Neural crest cell (in vitro differentiated cells): ENCODE measurements around the gene PFDN1. TPM values are rescaled to one million over a fixed set of nuclear protein-coding genes. Genes with fewer than 3 reads are reported as not detected.
A peak's percentile ranks its signal among the peaks of the same experiment; 100 is the strongest.

Experiments
- DNase-seq: peaks from one replicate; pipeline ENCODE4 v3.0.0; 2021; ENCODE audit warnings: low read depth, mixed read lengths, low spot score
- H3K27ac Mint-ChIP-seq: one replicate; pipeline ENCODE4 v1.8.0; 2021; ENCODE audit warnings: mild to moderate bottlenecking, mixed read lengths; ENCODE audit not compliant: unreplicated experiment
- H3K27me3 Mint-ChIP-seq: 2 replicates; pipeline ENCODE4 v1.8.0; 2021; ENCODE audit warnings: low read depth, mild to moderate bottlenecking, mixed read lengths
- H3K36me3 Mint-ChIP-seq: 2 replicates; pipeline ENCODE4 v1.8.0; 2021; ENCODE audit warnings: low read depth, mild to moderate bottlenecking, mixed read lengths
- H3K4me1 Mint-ChIP-seq: 2 replicates; pipeline ENCODE4 v1.8.0; 2021; ENCODE audit warnings: mixed read lengths
- H3K4me3 Mint-ChIP-seq: one replicate; pipeline ENCODE4 v1.8.0; 2021; ENCODE audit warnings: mild to moderate bottlenecking, mixed read lengths
- H3K9me3 Mint-ChIP-seq: 2 replicates; pipeline ENCODE4 v1.8.0; 2021; ENCODE audit warnings: mixed read lengths
- CTCF ChIP-seq: fragments of 200-600 bp; sonication (generic); conservative IDR thresholded peaks from 2 replicates; pipeline ENCODE4 v1.5.0; 2021; ENCODE audit warnings: antibody characterized with exemption, mild to moderate bottlenecking
- total RNA-seq: library from RNA; stranded (reverse); gene quantifications from 2 replicates; pipeline ENCODE4 v1.2.1, GENCODE V29; 2021

The PFDN1 gene
- total RNA-seq, 1 donor from 2014 or later: 67.0 TPM

GRCh38 chr5:140305471-140305870, 2.6 kb upstream of the PFDN1 start:
- no peak for DNase-seq
- H3K27me3 Mint-ChIP-seq: peaks cover 9% of the 10 kb centered on the region
- peak overlapping the region; percentile 36 for H3K4me3 Mint-ChIP-seq
- no peaks in the 10 kb centered on the region for H3K9me3 Mint-ChIP-seq
- H3K4me1 Mint-ChIP-seq: peaks cover 26% of the 10 kb centered on the region
- H3K27ac Mint-ChIP-seq: no peak overlapping the region
- no peak for TF ChIP-seq CTCF
- H3K36me3 Mint-ChIP-seq: no peaks in the 10 kb centered on the region

GRCh38 chr5:140303966-140304365, 1.1 kb upstream of the PFDN1 start:
- H3K36me3 Mint-ChIP-seq: peaks cover 3% of the 10 kb centered on the region
- H3K27me3 Mint-ChIP-seq: peaks cover 9% of the 10 kb centered on the region
- H3K4me1 Mint-ChIP-seq: peaks cover 28% of the 10 kb centered on the region
- H3K9me3 Mint-ChIP-seq: no peaks in the 10 kb centered on the region
- TF ChIP-seq CTCF: no peak
- peak overlapping the region; percentile 19 for H3K27ac Mint-ChIP-seq
- DNase-seq: no peak
- no peak overlapping the region for H3K4me3 Mint-ChIP-seq

- no peak for DNase-seq
- peaks cover 5% of the 10 kb centered on the region for H3K27me3 Mint-ChIP-seq
- H3K4me1 Mint-ChIP-seq: peaks cover 50% of the 10 kb centered on the region
- no peak for TF ChIP-seq CTCF
- no peaks in the 10 kb centered on the region for H3K9me3 Mint-ChIP-seq
- H3K4me3 Mint-ChIP-seq: peak overlapping the region; percentile 99
- H3K36me3 Mint-ChIP-seq: peaks cover 3% of the 10 kb centered on the region
- H3K27ac Mint-ChIP-seq: no peak overlapping the region
Measured at GRCh38 chr5:140301136-140301535, 1.8 kb downstream of the PFDN1 start.

GRCh38 chr5:140299056-140299455, 3.8 kb downstream of the PFDN1 start:
- Mint-ChIP-seq H3K27me3 (no peaks in the 10 kb centered on the region), H3K4me3 (peak overlapping the region; percentile 57), H3K36me3 (peaks cover 3% of the 10 kb centered on the region), H3K4me1 (peaks cover 56% of the 10 kb centered on the region), H3K9me3 (no peaks in the 10 kb centered on the region), H3K27ac (no peak overlapping the region)
- TF ChIP-seq CTCF: no peak
- no peak for DNase-seq

GRCh38 chr5:140298183-140298601, 4.7 kb downstream of the PFDN1 start:
- no peak for DNase-seq
- H3K9me3 Mint-ChIP-seq: no peaks in the 10 kb centered on the region
- no peak for TF ChIP-seq CTCF
- H3K4me1 Mint-ChIP-seq: peaks cover 62% of the 10 kb centered on the region
- H3K27me3 Mint-ChIP-seq: no peaks in the 10 kb centered on the region
- H3K27ac Mint-ChIP-seq: no peak overlapping the region
- H3K36me3 Mint-ChIP-seq: peaks cover 3% of the 10 kb centered on the region
- H3K4me3 Mint-ChIP-seq: no peak overlapping the region

GRCh38 chr5:140297283-140297682, 5.6 kb downstream of the PFDN1 start:
- Mint-ChIP-seq H3K4me3 (no peak overlapping the region), H3K9me3 (no peaks in the 10 kb centered on the region), H3K27me3 (no peaks in the 10 kb centered on the region), H3K4me1 (peaks cover 59% of the 10 kb centered on the region), H3K36me3 (peaks cover 3% of the 10 kb centered on the region), H3K27ac (peak overlapping the region; percentile 15)
- DNase-seq: no peak
- TF ChIP-seq CTCF: no peak
